Keratinocyte (primary cell): ENCODE measurements around the gene CMTR2. TPM values are rescaled to one million over a fixed set of nuclear protein-coding genes. Genes with fewer than 3 reads are reported as not detected.

ENCODE experiments used
- DNase-seq: peaks from one replicate; pipeline ENCODE4 v3.0.0-alpha.2; 2011; ENCODE audit warnings: low read depth, missing footprints, low spot score
- FAIRE-seq: peaks from 2 replicates; lab custom pipeline; 2011; peaks lifted over from hg19 to GRCh38; lab: Jason Lieb, UNC
- H2AFZ ChIP-seq: 2 replicates; pipeline ENCODE4 v1.6.0; 2012; ENCODE audit warnings: low read length, control low read depth, inconsistent platforms; ENCODE audit not compliant: control insufficient read depth
- H3K27ac ChIP-seq: 2 replicates; pipeline ENCODE4 v1.5.1; 2011; ENCODE audit warnings: low read length; ENCODE audit not compliant: control insufficient read depth, insufficient read depth
- H3K27me3 ChIP-seq: 3 replicates; pipeline ENCODE4 v1.6.0; 2011; ENCODE audit warnings: low read length; ENCODE audit not compliant: control insufficient read depth, insufficient read depth; ENCODE audit errors: extremely low read depth
- H3K36me3 ChIP-seq, 2 experiments: 2 replicates in 1 of 2; 3 replicates in 1 of 2; pipeline ENCODE4 v1.5.1; 2011; ENCODE audit warnings: low read length in 2 of 2, mild to moderate bottlenecking in 1 of 2; ENCODE audit not compliant: control insufficient read depth in 2 of 2, insufficient read depth in 2 of 2; ENCODE audit errors: extremely low read depth in 1 of 2
- H3K4me1 ChIP-seq: 3 replicates; pipeline ENCODE4 v1.5.1; 2011; ENCODE audit warnings: low read length; ENCODE audit not compliant: control insufficient read depth, insufficient read depth; ENCODE audit errors: extremely low read depth
- H3K4me2 ChIP-seq: 3 replicates; pipeline ENCODE4 v1.6.0; 2011; ENCODE audit warnings: low read depth, low read length; ENCODE audit not compliant: control insufficient read depth, insufficient read depth; ENCODE audit errors: extremely low read depth
- H3K4me3 ChIP-seq, 3 experiments: fragments of 200-600 bp in 1 of 3; sonication (generic) in 1 of 3; 2 replicates in 2 of 3; 3 replicates in 1 of 3; pipeline ENCODE4 v1.5.1; 2011 to 2016; ENCODE audit warnings: low read length in 3 of 3, mild to moderate bottlenecking in 3 of 3, control low read depth in 2 of 3, inconsistent platforms in 1 of 3, low read depth in 1 of 3, mixed read lengths in 1 of 3, mixed run types in 1 of 3, moderate library complexity in 1 of 3; ENCODE audit not compliant: control insufficient read depth in 2 of 3, insufficient read depth in 2 of 3; ENCODE audit errors: extremely low read depth in 1 of 3
- H3K79me2 ChIP-seq: 2 replicates; pipeline ENCODE4 v1.6.0; 2012; ENCODE audit warnings: low read length; ENCODE audit not compliant: control insufficient read depth, insufficient read depth
- H3K9ac ChIP-seq: 3 replicates; pipeline ENCODE4 v1.6.0; 2011; ENCODE audit warnings: low read length; ENCODE audit not compliant: control insufficient read depth, insufficient read depth; ENCODE audit errors: extremely low read depth
- H3K9me1 ChIP-seq: 3 replicates; pipeline ENCODE4 v1.6.0; 2011; ENCODE audit warnings: low read length; ENCODE audit not compliant: control insufficient read depth, insufficient read depth; ENCODE audit errors: extremely low read depth
- H3K9me3 ChIP-seq: 2 replicates; pipeline ENCODE4 v1.5.1; 2012; ENCODE audit warnings: low read depth, low read length; ENCODE audit not compliant: control insufficient read depth
- H4K20me1 ChIP-seq: 3 replicates; pipeline ENCODE4 v1.6.0; 2011; ENCODE audit warnings: low read length; ENCODE audit not compliant: control insufficient read depth, insufficient read depth; ENCODE audit errors: extremely low read depth
- EZH2 ChIP-seq: IDR thresholded peaks from one replicate; pipeline ENCODE4 v1.6.1; 2012; ENCODE audit warnings: inconsistent platforms, mild to moderate bottlenecking, low read length, moderate library complexity
- dilution Hi-C: fragments of 300-500 bp; cut with MboI; formaldehyde crosslinking; loops from one replicate; pipeline ENCODE4 v1.7.0; 2020; ENCODE audit warnings: low sequenced_read_pairs; ENCODE audit not compliant: extremely low pct_ligation_motif_present
- polyA plus RNA-seq, 5 experiments: library from polyadenylated mRNA; depleted of rRNA in 3 of 5; stranded (reverse) in 3 of 5; stranded (forward) in 1 of 5; unstranded in 1 of 5; fragments of >200 nt; gene quantifications; 1 replicate in 1 of 5; 2 replicates in 3 of 5; 3 replicates in 1 of 5; pipeline versions ENCODE4 v1.2.1 to v1.2.3, GENCODE V29; 2011 to 2012; ENCODE audit warnings: missing spikeins in 2 of 5, low read depth in 1 of 5, low replicate concordance in 1 of 5
- TF ChIP-seq, protein P1 (sequence below), 3 experiments: IDR thresholded peaks in 1 of 3; conservative IDR thresholded peaks in 1 of 3; optimal IDR thresholded peaks in 1 of 3; 2 replicates in 2 of 3; 3 replicates in 1 of 3; pipeline versions ENCODE3 to v1.5.1; 2011; ENCODE audit warnings: low read length in 3 of 3, mild to moderate bottlenecking in 3 of 3, moderate library complexity in 2 of 3, control low read depth in 1 of 3, inconsistent platforms in 1 of 3; ENCODE audit not compliant: insufficient read depth in 2 of 3; ENCODE audit errors: extremely low read depth in 1 of 3

CMTR2 gene
- polyA plus RNA-seq, 1 donor (not counting 4 experiments of a cell fraction or from before 2014, with no cell fraction given), result 37.9 TPM

- Histone ChIP-seq H3K27ac (no peak overlapping the region), H3K4me3 (no peak overlapping the region), H3K36me3 (no peaks in the 10 kb centered on the region), H2AFZ (no peak overlapping the region), H3K27me3 (no peaks in the 10 kb centered on the region), H3K4me2 (no peak overlapping the region), H3K9me3 (no peaks in the 10 kb centered on the region), H4K20me1 (no peaks in the 10 kb centered on the region), H3K4me1 (no peaks in the 10 kb centered on the region), H3K79me2 (no peaks in the 10 kb centered on the region), H3K9me1 (no peaks in the 10 kb centered on the region), H3K9ac (no peak overlapping the region)
- dilution Hi-C loops, result no loop called here
- no peak for FAIRE-seq
- no peak for DNase-seq
- no peak for TF ChIP-seq EZH2
- TF ChIP-seq, protein P1, sequence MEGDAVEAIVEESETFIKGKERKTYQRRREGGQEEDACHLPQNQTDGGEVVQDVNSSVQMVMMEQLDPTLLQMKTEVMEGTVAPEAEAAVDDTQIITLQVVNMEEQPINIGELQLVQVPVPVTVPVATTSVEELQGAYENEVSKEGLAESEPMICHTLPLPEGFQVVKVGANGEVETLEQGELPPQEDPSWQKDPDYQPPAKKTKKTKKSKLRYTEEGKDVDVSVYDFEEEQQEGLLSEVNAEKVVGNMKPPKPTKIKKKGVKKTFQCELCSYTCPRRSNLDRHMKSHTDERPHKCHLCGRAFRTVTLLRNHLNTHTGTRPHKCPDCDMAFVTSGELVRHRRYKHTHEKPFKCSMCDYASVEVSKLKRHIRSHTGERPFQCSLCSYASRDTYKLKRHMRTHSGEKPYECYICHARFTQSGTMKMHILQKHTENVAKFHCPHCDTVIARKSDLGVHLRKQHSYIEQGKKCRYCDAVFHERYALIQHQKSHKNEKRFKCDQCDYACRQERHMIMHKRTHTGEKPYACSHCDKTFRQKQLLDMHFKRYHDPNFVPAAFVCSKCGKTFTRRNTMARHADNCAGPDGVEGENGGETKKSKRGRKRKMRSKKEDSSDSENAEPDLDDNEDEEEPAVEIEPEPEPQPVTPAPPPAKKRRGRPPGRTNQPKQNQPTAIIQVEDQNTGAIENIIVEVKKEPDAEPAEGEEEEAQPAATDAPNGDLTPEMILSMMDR (optimal IDR thresholded peaks at IDR 0.05 in 1 of 3, IDR thresholded peaks at IDR 0.05 in 1 of 3, conservative IDR thresholded peaks at IDR 0.05 in 1 of 3; ENCODE audit: extremely low read depth in 1 of 3, insufficient read depth in 2 of 3, low read length in 3 of 3), result peak in 2 of 3 experiments; percentile 4 to 16
Measured at GRCh38 chr16:71249399-71249798, 39.8 kb downstream of the CMTR2 start.

GRCh38 chr16:71247478-71247877 lies 41.7 kb downstream of the CMTR2 start:
- no peak for FAIRE-seq

More at GRCh38 chr16:71247478-71247877, 41.7 kb downstream of the CMTR2 start:
- dilution Hi-C loops, result no loop called here
- no peak overlapping the region for H3K27ac ChIP-seq
- no peaks in the 10 kb centered on the region for H3K9me1 ChIP-seq
- TF ChIP-seq, protein P1 (optimal IDR thresholded peaks at IDR 0.05 in 1 of 3, IDR thresholded peaks at IDR 0.05 in 1 of 3, conservative IDR thresholded peaks at IDR 0.05 in 1 of 3; ENCODE audit: extremely low read depth in 1 of 3, insufficient read depth in 2 of 3, low read length in 3 of 3), result no peak
- TF ChIP-seq EZH2, result no peak
- no peak for DNase-seq
- no peaks in the 10 kb centered on the region for H4K20me1 ChIP-seq
- no peak overlapping the region for H2AFZ ChIP-seq
- H3K9ac ChIP-seq, result no peak overlapping the region
- no peaks in the 10 kb centered on the region for H3K36me3 ChIP-seq
- H3K4me1 ChIP-seq, result no peaks in the 10 kb centered on the region
- H3K9me3 ChIP-seq, result no peaks in the 10 kb centered on the region
- no peak overlapping the region for H3K4me2 ChIP-seq
- no peak overlapping the region for H3K4me3 ChIP-seq
- H3K79me2 ChIP-seq, result no peaks in the 10 kb centered on the region
- no peaks in the 10 kb centered on the region for H3K27me3 ChIP-seq
